NCI-H2107 treated with DMSO at 0.1 percent for 48 hours (cell line): ENCODE data around the gene RERE.

Experiments
- DNase-seq: peaks from one replicate; lab custom pipeline; 2025; ENCODE audit not compliant: unreplicated experiment; lab: John Stamatoyannopoulos, UW

The RERE gene

GRCh38 chr1:8586438-8586837 lies 231.0 kb downstream of the RERE start:
- DNase-seq, result no peak

- DNase-seq, result no peak
These were observed 233.1 kb downstream of the RERE start for GRCh38 chr1:8584316-8584715.

GRCh38 chr1:8583031-8583430 lies 234.4 kb downstream of the RERE start:
- no peak for DNase-seq

GRCh38 chr1:8580566-8580965 lies 236.9 kb downstream of the RERE start:
- DNase-seq, result no peak

GRCh38 chr1:8578936-8579335 lies 238.5 kb downstream of the RERE start:
- no peak for DNase-seq

- DNase-seq, result no peak
These were observed 239.1 kb downstream of the RERE start for GRCh38 chr1:8578132-8578877.

GRCh38 chr1:8574985-8575384 lies 242.5 kb downstream of the RERE start:
- DNase-seq, result no peak

GRCh38 chr1:8572106-8572505 lies 245.3 kb downstream of the RERE start:
- no peak for DNase-seq

- no peak for DNase-seq
These were observed 246.0 kb downstream of the RERE start for GRCh38 chr1:8571200-8571984.

GRCh38 chr1:8570465-8570864 lies 247.0 kb downstream of the RERE start:
- no peak for DNase-seq

- DNase-seq, result no peak
These were observed 248.2 kb downstream of the RERE start for GRCh38 chr1:8569242-8569641.

- DNase-seq, result no peak
These were observed 248.6 kb downstream of the RERE start for GRCh38 chr1:8568837-8569236.

- no peak for DNase-seq
These were observed 250.3 kb downstream of the RERE start for GRCh38 chr1:8567146-8567545.

GRCh38 chr1:8565802-8566201 lies 251.6 kb downstream of the RERE start:
- DNase-seq, result no peak

- no peak for DNase-seq
These were observed 253.4 kb downstream of the RERE start for GRCh38 chr1:8563944-8564537.

- DNase-seq, result no peak
These were observed 254.3 kb downstream of the RERE start for GRCh38 chr1:8562881-8563865.

- no peak for DNase-seq
These were observed 255.2 kb downstream of the RERE start for GRCh38 chr1:8562222-8562621.

GRCh38 chr1:8560611-8561544 lies 256.6 kb downstream of the RERE start:
- DNase-seq, result no peak

GRCh38 chr1:8560035-8560434 lies 257.4 kb downstream of the RERE start:
- no peak for DNase-seq

GRCh38 chr1:8555582-8555981 lies 261.9 kb downstream of the RERE start:
- DNase-seq, result no peak
